HG02840 (cell line): ENCODE results near the gene VAMP2.

Source experiments
- ATAC-seq: cut with Tn5 transposase; IDR thresholded peaks from one replicate; pipeline ENCODE4 v1.9.1; 2021; ENCODE audit warnings: mild to moderate bottlenecking, moderate library complexity, moderate number of reproducible peaks; ENCODE audit not compliant: unreplicated experiment, low FRiP score

VAMP2 gene

GRCh38 chr17:8156246-8156992 lies 6.3 kb downstream of the VAMP2 start:
- peak; percentile 79 for ATAC-seq

- no peak for ATAC-seq
Observed at GRCh38 chr17:8155996-8156245, 6.8 kb downstream of the VAMP2 start.

GRCh38 chr17:8155231-8155995 lies 7.3 kb downstream of the VAMP2 start:
- ATAC-seq = no peak

- no peak for ATAC-seq
Observed at GRCh38 chr17:8154608-8155155, 8.1 kb downstream of the VAMP2 start.

- no peak for ATAC-seq
Observed at GRCh38 chr17:8153957-8154607, 8.7 kb downstream of the VAMP2 start.

- ATAC-seq = no peak
Observed at GRCh38 chr17:8153525-8153956, 9.2 kb downstream of the VAMP2 start.

GRCh38 chr17:8153031-8153451 lies 9.7 kb downstream of the VAMP2 start:
- no peak for ATAC-seq

GRCh38 chr17:8152112-8152775 lies 10.5 kb downstream of the VAMP2 start, which contains the start of gene PER1:
Gene PER1 (minus strand): TSS chr17:8152404. CDS start chr17:8150706, 1,698 bp downstream.
- no peak for ATAC-seq

- ATAC-seq = no peak
Observed at GRCh38 chr17:8151641-8152111, 11.1 kb downstream of the VAMP2 start.

- ATAC-seq = peak; percentile 53
Observed at GRCh38 chr17:8151120-8151640, 11.6 kb downstream of the VAMP2 start.

GRCh38 chr17:8150194-8151119 lies 12.3 kb downstream of the VAMP2 start:
- ATAC-seq = no peak

GRCh38 chr17:8149419-8150193 lies 13.1 kb downstream of the VAMP2 start:
- no peak for ATAC-seq

- no peak for ATAC-seq
Observed at GRCh38 chr17:8148560-8148959, 14.2 kb downstream of the VAMP2 start.

- no peak for ATAC-seq
Observed at GRCh38 chr17:8147805-8148404, 14.8 kb downstream of the VAMP2 start.

- no peak for ATAC-seq
Observed at GRCh38 chr17:8147141-8147804, 15.5 kb downstream of the VAMP2 start.

- ATAC-seq = no peak
Observed at GRCh38 chr17:8146381-8147140, 16.2 kb downstream of the VAMP2 start.

GRCh38 chr17:8145811-8146210 lies 16.9 kb downstream of the VAMP2 start:
- ATAC-seq = no peak
